Astrocyte (in vitro differentiated cells and primary cell): ENCODE measurements around the gene RPS6KB2.

ENCODE experiments used
- CTCF ChIP-seq: IDR thresholded peaks from 2 replicates; pipeline ENCODE4 v1.5.1; 2011; ENCODE audit warnings: low read depth, mild to moderate bottlenecking, inconsistent platforms, low read length, moderate library complexity; ENCODE audit not compliant: insufficient read depth
- EZH2 ChIP-seq: IDR thresholded peaks from 2 replicates; pipeline ENCODE4 v1.6.1; 2012; ENCODE audit warnings: mild to moderate bottlenecking, low read length, inconsistent platforms; ENCODE audit not compliant: insufficient read depth

GRCh38 chr11:67421430-67422031, 6.8 kb upstream of the RPS6KB2 start:
- TF ChIP-seq CTCF: no peak
- no peak for TF ChIP-seq EZH2
